ENCODE measurements around the gene RPL9.

GRCh38 chr4:39490322-39490721 lies 31.6 kb upstream of the RPL9 start:
- TF ChIP-seq POLR2AphosphoS5 (IDR thresholded peaks at IDR 0.05) (no peak), CTCF (IDR thresholded peaks at IDR 0.05 in 8 of 11, conservative IDR thresholded peaks at IDR 0.05 in 3 of 11) (no peak)
